NCI-H1436 (cell line): Measurements from ENCODE around the gene GLE1.
A peak's percentile ranks its signal among the peaks of the same experiment; 100 is the strongest.

Source experiments
- DNase-seq: peaks from one replicate; lab custom pipeline; 2025; lab: John Stamatoyannopoulos, UW

The GLE1 gene, protein sequence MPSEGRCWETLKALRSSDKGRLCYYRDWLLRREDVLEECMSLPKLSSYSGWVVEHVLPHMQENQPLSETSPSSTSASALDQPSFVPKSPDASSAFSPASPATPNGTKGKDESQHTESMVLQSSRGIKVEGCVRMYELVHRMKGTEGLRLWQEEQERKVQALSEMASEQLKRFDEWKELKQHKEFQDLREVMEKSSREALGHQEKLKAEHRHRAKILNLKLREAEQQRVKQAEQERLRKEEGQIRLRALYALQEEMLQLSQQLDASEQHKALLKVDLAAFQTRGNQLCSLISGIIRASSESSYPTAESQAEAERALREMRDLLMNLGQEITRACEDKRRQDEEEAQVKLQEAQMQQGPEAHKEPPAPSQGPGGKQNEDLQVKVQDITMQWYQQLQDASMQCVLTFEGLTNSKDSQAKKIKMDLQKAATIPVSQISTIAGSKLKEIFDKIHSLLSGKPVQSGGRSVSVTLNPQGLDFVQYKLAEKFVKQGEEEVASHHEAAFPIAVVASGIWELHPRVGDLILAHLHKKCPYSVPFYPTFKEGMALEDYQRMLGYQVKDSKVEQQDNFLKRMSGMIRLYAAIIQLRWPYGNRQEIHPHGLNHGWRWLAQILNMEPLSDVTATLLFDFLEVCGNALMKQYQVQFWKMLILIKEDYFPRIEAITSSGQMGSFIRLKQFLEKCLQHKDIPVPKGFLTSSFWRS

GRCh38 chr9:128504485-128505413 lies at the start of gene GLE1:
GLE1 (plus strand) TSS chr9:128504719; CDS start chr9:128504806, 87 bp downstream.
- DNase-seq = peak; percentile 92

DNA sequence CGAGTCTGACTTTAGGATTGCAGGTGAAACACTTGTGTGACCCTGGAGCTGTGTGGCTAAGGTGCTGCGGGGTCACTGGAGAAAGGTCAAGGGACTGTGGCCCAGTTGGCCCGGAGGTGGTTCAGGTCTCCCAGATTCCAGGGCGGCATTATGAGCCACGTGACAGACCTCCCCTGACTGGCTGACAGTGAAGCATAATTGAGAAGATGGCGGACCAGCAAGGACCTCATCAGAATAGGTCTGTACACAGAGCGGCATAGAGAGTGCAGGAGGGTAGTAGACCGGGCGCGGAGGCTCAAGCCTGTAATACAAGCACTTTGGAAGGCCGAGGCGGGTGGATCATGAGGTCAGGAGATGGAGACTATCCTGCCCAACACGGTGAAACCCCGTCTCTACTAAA lies 49.5 kb upstream of the GLE1 start:
- DNase-seq = no peak

DNA sequence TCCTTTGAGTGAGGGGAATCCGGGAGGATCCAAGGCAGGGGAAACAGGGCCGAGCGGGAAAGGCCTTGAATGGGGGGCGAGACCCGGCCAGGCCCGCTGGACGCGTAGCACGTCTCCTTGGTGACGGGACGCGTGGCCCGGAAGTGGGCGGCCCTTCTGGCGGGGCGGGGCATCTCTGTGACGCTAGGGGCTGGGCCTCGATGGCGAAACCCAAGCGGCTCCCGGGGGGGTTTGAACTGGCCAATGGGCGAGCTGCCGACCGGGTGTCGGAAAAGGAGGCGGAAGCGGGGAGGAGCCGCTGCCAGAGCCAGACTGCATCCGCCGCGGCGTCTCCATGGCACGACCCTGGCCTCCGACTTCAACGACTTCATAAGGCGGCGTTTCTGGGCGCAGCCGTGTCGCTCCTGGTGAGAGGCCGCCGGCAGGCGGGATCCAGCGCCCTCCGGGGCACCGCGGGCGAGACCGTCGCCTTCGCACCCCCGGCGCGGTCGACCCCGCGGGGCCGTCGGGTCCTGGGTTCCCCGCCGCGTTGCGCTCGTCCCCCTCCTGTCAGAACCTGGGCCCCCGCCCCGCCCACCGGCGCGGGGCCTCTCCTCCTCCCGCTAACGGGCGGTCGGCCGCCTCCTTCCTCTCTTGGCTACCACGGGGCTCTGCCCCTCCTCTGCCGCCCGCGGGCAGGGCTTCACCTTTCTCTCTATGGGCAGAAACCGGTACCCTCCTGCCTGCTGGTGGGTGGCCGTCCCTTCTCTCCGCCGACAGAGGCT lies 48.5 kb upstream of the GLE1 start, which contains the start of gene ODF2:
Gene ODF2 (plus strand): TSS at position 158 of the 764 bp plus-strand sequence. CDS start 86 bp downstream, at position 244.
- DNase-seq = peak; percentile 97

- DNase-seq = peak; percentile 76
Measured at GRCh38 chr9:128456613-128457061, 47.9 kb upstream of the GLE1 start.

DNA sequence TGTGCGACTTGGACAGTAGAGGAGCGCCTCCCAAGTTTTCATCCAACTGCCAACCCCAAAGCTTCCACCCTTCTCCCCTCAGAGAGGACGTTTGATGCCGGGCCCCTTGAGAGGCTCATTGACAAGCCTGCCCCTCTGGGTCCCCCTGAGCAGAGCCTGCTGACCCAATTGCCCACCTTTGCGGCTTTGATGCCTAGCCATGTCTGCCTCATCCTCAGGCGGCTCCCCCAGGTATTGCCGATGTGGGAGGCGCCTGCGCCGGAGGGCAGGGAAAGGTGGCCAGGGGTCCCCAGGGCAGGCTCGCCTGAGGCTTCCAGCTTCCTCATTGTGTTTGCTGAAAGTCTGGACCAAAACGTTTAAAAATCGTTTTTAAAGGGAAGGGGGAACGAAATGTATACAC lies 47.3 kb upstream of the GLE1 start:
- no peak for DNase-seq

DNA sequence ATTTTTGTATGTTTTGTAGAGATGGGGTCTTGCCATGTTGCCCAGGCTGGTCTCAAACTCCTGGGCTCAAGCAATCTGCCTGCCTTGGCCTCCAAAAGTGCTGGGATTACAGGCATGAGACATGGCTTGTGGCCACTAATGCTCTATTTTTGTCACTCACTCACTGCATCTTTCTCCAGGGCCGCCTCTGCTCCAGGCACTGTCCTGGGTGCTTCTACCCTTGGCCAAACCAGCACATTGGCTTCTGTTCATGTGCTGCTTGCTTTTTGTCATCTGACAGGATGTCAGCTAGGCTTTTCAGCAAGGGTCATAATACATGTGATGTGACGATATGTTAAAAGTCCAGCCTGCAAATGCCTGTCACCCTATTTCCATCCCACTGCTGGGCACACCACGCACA lies 45.5 kb upstream of the GLE1 start:
- no peak for DNase-seq

DNA sequence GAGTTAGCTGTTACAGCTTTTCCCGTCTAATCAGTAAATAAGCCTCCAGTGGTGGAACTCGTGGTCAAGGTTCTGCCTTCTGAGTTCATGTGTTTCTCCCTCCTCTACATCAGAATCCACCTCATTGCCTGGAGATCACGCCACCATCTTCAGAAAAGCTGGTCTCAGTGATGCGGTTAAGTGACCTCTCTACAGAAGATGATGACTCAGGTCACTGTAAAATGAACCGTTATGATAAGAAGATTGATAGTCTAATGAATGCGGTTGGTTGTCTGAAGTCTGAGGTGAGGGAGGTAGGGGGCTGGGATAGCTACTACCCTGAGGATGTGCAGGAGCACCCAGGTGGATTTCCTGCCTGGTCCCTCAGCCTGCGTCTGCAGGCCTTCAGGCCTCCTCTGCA lies 35.4 kb upstream of the GLE1 start:
- DNase-seq = no peak

- DNase-seq = no peak
Measured at GRCh38 chr9:128470560-128470959, 34.0 kb upstream of the GLE1 start.

DNA sequence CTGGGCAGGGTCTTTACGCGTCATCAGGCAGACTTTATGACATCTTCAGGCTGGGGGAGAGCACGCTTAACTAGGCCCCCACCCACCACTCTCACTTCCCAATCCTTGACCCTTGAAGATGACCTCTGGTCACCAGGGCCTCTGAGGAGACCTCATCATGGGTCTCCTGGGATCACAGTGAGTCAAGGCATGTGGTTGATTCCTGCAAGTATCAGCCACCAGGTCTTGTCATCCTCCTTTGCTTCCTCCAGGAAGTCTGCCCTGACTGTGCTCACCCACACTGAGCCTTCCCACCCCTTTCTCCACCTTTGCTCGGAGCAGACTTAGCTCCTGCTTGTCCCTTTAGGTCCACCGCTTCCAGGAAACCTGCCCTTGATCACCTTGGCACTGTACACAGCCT lies 31.4 kb upstream of the GLE1 start:
- DNase-seq = no peak

GRCh38 chr9:128475867-128476266 lies 28.7 kb upstream of the GLE1 start:
- no peak for DNase-seq

GRCh38 chr9:128479262-128479661 lies 25.3 kb upstream of the GLE1 start:
- no peak for DNase-seq

GRCh38 chr9:128481561-128481960 lies 23.0 kb upstream of the GLE1 start:
- DNase-seq = no peak

DNA sequence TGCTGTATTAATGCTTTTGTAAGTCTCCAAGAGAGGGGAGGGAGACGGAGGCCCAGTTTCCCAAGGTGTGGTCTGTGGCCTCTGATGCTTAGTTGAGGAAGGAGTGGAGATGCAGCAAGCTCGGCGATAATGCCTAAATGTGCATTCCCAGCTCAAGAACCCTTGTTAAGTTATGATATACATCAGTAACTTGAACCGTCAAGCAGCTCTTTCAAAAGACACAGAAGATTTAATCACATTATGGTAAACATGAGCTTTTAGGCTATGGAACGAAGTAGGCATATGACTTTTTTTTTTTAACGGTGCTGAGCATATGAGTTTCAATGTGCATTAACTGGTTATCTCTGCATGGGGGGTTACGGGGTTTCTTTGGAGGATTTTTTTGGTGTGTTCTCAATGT lies 22.3 kb upstream of the GLE1 start:
- no peak for DNase-seq

- DNase-seq = no peak
Measured at GRCh38 chr9:128484686-128485413, 19.7 kb upstream of the GLE1 start.

DNA sequence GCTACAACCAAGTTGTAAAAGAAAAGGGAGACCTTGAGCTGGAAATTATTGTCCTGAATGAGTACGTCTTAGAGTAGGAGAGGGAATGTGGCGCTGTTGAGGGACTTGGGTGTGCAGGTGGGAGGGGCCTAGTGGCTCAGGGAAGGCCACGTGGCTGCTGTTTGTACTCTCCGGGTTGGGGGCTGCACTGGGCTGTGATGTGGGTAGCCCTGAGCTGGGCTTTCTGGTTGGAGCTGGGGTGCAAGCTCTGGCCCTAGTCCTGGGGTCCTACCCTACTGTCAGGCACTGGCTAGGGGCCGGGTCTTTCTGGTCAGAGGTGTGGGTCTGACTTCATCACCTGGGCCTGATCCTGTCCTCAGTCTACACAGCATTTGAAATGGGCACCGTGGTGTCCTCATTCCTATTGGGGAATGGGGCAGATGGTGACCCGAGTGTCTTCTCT lies 19.1 kb upstream of the GLE1 start:
- no peak for DNase-seq

DNA sequence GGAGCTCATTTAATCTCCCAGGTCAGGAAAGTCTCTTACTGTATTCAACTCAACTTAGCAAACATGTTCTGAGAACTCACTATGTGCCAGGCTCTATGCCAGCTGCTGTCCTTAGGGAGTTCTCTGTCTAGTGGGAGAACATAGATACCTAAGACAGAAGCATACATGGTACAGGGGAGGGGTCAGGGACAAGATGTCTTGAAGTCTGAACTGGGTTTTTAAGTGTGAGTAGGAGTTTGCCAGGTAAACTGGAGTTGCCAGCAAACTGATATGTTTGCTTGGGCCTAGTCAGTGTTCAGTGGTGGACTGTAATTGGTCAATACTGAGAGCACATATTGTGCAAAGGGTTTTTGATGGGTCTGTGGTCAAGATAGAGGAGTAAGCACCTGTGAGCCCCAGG lies 18.3 kb upstream of the GLE1 start:
- DNase-seq = no peak

DNA sequence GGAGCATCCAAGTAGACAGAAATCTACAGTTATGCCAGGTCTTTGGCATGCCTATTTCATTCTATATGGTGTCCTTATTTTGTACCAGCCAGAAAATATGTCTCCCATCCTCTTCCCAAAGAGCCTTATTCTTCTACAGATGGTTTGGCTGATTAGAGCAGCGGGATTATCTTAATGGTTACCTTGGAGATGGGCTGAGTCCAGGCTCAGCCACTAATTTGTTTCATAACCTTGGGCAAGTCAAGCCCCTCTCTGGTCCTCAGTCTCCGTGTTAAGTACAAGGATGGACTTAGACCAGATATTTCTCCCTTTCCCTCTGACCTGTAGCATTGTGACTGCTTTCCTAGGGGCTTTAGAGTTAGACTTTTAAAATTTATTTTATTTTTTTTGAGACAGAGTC lies 11.1 kb upstream of the GLE1 start:
- DNase-seq = no peak

- DNase-seq = no peak
Measured at GRCh38 chr9:128494108-128494745, 10.3 kb upstream of the GLE1 start.

- DNase-seq = no peak
Measured at GRCh38 chr9:128494746-128495129, 9.8 kb upstream of the GLE1 start.

- no peak for DNase-seq
Measured at GRCh38 chr9:128495296-128495695, 9.2 kb upstream of the GLE1 start.
